HUES6 (cell line): ENCODE results near the gene GFER.
"Not testable (repeated sequence)": the region's sequence is repeated elsewhere in the genome, so short reads cannot be mapped to it uniquely, and the experiment has no call there.

ENCODE experiments used
- H3K27ac ChIP-seq: 2 replicates; pipeline ENCODE4 v1.7.0; 2013; ENCODE audit warnings: low read depth, mild to moderate bottlenecking, low read length, inconsistent platforms
- H3K27me3 ChIP-seq: 2 replicates; pipeline ENCODE4 v1.6.1; 2013; ENCODE audit warnings: low read length; ENCODE audit not compliant: control insufficient read depth, insufficient read depth
- H3K36me3 ChIP-seq: 2 replicates; pipeline ENCODE4 v1.6.1; 2013; ENCODE audit warnings: low read length; ENCODE audit not compliant: control insufficient read depth, insufficient read depth
- H3K4me1 ChIP-seq: 2 replicates; pipeline ENCODE4 v1.6.1; 2013; ENCODE audit warnings: low read length; ENCODE audit not compliant: control insufficient read depth, insufficient read depth
- H3K4me3 ChIP-seq: 2 replicates; pipeline ENCODE4 v1.5.1; 2013; ENCODE audit warnings: low read depth, low read length
- H3K9ac ChIP-seq: one replicate; pipeline ENCODE4 v1.6.1; 2013; ENCODE audit warnings: mild to moderate bottlenecking, low read length
- H3K9me3 ChIP-seq: 2 replicates; pipeline ENCODE4 v1.6.1; 2013; ENCODE audit warnings: low read depth, low read length; ENCODE audit not compliant: control insufficient read depth, insufficient read depth

GFER gene

DNA sequence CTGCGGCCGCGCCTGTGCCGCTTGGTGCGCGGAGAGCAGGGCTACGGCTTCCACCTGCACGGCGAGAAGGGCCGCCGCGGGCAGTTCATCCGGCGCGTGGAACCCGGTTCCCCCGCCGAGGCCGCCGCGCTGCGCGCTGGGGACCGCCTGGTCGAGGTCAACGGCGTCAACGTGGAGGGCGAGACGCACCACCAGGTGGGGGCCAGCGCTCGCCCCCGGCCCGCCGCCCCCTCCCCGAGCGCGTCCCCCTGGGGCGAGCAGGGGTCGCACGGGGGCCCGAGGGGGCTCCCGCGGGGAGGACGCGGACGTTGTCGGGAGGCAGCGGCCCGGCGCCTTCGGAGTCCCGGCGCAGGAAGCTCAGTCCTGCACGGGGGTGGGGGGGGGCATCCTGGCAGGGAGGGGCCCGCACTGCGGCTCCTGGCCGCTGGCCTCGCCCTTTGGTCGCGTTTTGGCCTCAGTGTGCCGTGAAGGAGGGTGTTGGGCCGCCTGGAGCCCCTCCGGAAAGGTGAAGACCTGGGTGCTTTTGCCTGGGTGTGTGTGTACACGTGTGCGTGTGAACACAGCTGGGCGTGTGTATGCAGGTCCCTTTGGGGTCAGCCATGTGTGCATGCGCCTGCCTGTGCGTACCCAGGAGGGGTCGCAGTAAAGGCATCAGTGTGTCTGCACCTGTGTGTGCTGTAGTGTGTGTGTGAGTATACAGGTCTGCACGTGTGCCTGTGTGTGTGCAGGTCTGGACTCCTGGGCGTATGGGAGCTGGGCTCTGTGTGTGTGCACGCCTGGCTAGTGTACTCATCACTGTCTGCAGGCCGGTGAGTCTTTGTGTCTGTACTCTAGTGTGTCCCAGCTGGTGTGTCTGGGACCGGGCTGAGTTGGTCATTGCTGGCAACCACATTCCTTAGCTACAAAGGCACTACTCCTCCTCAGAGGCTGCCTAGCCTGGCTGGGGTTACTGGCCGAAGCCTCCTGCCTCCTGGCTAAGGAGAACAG is 43.3 kb downstream of the GFER start:
- no peaks in the 10 kb centered on the region for H3K36me3 ChIP-seq
- H3K4me3 ChIP-seq, result peak overlapping the region; percentile 48
- peaks cover 30% of the 10 kb centered on the region for H3K27me3 ChIP-seq
- H3K9me3 ChIP-seq, result no peaks in the 10 kb centered on the region
- no peak overlapping the region for H3K27ac ChIP-seq
- H3K9ac ChIP-seq, result peak overlapping the region; percentile 45
- peaks cover 17% of the 10 kb centered on the region for H3K4me1 ChIP-seq

DNA sequence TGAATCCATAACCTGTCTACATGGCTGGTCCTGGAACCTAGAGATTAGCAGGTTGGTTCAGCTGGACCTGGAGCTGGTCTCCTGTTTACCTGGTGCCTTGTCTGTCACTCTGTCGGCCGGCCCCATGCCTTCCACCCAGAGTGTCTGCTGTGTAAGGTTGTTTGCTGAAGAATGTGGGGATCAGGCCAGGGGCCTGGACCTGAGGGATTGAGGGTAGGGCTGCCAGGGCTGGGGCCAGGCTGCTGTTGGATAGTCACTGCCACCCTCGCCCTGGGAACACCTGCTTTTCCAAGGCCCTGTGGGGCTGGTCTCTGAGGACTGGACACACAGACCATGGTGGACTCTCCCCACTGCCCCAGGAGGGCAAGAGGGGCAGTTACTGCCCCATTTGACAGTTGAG is 44.2 kb downstream of the GFER start:
- Histone ChIP-seq H3K27ac (no peak overlapping the region), H3K27me3 (peaks cover 30% of the 10 kb centered on the region), H3K9me3 (no peaks in the 10 kb centered on the region), H3K4me1 (peaks cover 17% of the 10 kb centered on the region), H3K9ac (no peak overlapping the region), H3K4me3 (no peak overlapping the region), H3K36me3 (no peaks in the 10 kb centered on the region)

DNA sequence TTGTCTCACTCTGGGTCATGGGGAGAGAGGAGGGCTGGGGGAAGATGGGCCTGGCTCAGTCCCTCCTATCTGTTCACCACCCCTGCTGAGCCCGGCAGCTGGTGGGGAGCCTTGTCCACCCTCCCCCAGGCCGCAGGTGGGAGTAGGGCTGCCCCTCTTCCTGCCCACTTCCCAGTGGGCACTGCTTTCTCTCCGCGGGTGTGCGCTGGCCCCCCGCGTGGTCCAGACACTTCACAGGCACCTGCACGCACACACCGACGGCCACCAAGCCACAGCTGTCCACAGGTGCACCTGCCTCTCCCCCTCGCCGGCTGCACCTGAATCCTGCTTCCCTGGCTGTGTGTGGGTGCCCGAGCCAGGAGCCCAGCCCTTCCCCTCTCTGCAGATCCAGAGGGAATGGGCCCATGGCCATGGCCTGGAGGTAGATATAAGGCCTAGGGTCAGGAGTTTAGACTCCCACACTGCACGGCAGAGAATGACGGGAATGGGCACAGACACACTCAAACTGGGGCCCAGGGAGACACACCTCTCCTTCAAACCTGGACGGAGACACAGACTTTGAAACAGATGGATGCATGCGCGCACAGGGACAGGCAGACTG is 44.7 kb downstream of the GFER start:
- Histone ChIP-seq H3K27me3 (peaks cover 30% of the 10 kb centered on the region), H3K27ac (no peak overlapping the region), H3K9me3 (no peaks in the 10 kb centered on the region), H3K36me3 (no peaks in the 10 kb centered on the region), H3K4me3 (no peak overlapping the region), H3K9ac (no peak overlapping the region), H3K4me1 (peaks cover 22% of the 10 kb centered on the region)

DNA sequence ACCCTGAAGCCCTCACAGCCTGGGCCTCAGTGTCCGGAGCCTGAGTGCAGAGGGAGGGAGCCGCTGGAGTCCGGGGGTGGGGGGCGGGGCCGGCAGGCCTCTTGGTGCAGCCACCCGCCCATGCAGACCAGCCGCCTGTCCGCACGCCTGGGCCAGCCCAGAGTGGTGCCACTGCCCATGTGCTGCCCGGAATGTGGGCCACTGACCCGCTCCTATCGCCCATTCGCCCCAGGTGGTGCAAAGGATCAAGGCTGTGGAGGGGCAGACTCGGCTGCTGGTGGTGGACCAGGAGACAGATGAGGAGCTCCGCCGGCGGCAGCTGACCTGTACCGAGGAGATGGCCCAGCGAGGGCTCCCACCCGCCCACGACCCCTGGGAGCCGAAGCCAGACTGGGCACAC is 45.4 kb downstream of the GFER start:
- H3K27me3 ChIP-seq, result peaks cover 24% of the 10 kb centered on the region
- H3K9me3 ChIP-seq, result no peaks in the 10 kb centered on the region
- H3K9ac ChIP-seq, result no peak overlapping the region
- H3K36me3 ChIP-seq, result no peaks in the 10 kb centered on the region
- H3K4me3 ChIP-seq, result no peak overlapping the region
- no peak overlapping the region for H3K27ac ChIP-seq
- peaks cover 20% of the 10 kb centered on the region for H3K4me1 ChIP-seq

DNA sequence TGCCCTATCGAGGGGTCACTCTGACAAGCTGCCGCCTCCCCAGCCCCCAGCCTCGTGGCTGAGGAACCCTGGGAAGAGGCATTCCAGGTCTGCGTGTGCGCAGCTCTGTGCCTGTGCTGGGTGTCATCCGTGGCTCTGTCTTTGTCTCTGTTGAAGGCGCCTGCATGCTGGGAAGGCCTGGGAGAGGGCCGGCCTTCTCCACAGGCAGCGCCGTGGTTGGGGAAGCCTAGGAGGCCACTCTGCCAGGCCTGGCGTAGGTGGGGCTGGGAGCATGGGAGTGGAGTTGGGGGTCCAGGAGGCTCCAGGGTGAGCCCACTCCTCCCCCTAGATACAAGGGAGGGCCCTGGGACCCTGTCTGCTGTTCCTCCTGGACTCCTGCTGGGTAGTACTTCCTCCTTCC is 46.0 kb downstream of the GFER start:
- no peak overlapping the region for H3K9ac ChIP-seq
- no peaks in the 10 kb centered on the region for H3K9me3 ChIP-seq
- peaks cover 20% of the 10 kb centered on the region for H3K4me1 ChIP-seq
- peaks cover 24% of the 10 kb centered on the region for H3K27me3 ChIP-seq
- H3K27ac ChIP-seq, result no peak overlapping the region
- no peaks in the 10 kb centered on the region for H3K36me3 ChIP-seq
- H3K4me3 ChIP-seq, result no peak overlapping the region

DNA sequence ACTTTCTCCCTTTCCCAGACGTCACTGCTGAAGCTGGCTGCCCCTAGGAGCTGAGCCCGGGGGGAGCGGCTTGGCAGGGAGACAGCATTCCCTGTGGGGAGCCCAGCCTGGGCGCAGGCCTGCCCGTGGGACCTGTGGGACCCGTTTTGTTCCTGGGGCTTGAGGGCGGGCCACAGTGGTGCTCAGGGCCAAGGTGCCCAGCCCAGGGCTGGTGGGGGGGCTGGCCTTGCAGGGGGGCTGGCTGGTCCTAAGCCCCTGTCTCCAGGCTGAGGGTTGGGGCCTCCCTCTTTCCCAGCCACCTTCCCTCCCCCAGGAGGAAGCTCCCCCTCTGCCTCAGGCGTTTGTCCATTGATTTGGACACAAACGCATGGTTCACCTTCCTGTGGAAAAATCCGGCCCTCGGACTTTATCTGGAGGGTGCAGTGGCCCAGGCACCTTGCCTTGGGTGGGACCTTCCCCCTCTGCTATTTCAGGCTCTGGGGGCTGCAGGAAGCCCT is 47.1 kb downstream of the GFER start:
- Histone ChIP-seq H3K27ac (no peak overlapping the region), H3K27me3 (peaks cover 17% of the 10 kb centered on the region), H3K4me3 (no peak overlapping the region), H3K36me3 (no peaks in the 10 kb centered on the region), H3K4me1 (peaks cover 26% of the 10 kb centered on the region), H3K9ac (no peak overlapping the region), H3K9me3 (no peaks in the 10 kb centered on the region)

DNA sequence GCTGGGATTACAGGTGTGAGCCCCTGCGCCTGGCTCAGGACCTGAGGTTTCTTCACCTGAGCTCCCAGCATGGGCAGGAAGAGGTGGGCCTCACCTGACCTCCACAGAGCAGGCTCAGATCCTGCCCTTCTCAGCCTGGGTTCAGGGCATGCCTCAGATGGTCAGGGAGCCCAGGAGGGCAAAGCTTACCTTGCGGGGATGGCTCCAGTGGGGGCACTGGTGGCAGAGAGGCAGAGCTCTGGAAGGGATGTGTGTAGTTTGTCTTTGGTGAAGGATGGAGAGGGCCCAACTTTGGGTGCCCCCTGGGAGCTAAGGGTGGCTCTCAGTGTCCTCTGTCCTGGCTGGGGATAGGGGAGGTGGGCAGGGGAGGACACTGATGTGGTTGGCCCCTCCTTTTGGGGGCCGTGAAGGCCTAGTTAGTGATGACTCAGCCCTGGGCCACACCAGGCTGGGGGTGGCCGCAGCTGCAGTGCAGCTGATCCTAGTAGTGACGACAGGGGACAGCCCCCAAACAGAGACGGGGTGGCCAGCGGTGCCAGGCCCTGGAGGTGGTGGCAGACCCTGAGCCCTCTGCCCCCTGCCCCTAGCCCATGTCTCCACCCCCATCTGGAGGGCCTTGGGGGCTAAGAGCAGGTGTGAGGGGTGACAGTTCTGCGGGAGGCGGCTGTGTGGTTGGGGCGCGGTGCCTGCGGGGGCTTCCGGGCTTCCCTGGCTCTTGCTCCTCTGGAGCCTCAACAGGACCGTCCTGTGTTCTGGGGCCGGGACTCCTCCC is 48.5 kb downstream of the GFER start:
- H3K36me3 ChIP-seq, result peaks cover 6% of the 10 kb centered on the region; the same call in 1 of the 2 replicates
- H3K27ac ChIP-seq, result no peak overlapping the region
- peaks cover 9% of the 10 kb centered on the region for H3K27me3 ChIP-seq
- H3K9ac ChIP-seq, result no peak overlapping the region
- no peak overlapping the region for H3K4me3 ChIP-seq
- H3K4me1 ChIP-seq, result peaks cover 22% of the 10 kb centered on the region; the same call in 1 of the 2 replicates
- no peaks in the 10 kb centered on the region for H3K9me3 ChIP-seq

DNA sequence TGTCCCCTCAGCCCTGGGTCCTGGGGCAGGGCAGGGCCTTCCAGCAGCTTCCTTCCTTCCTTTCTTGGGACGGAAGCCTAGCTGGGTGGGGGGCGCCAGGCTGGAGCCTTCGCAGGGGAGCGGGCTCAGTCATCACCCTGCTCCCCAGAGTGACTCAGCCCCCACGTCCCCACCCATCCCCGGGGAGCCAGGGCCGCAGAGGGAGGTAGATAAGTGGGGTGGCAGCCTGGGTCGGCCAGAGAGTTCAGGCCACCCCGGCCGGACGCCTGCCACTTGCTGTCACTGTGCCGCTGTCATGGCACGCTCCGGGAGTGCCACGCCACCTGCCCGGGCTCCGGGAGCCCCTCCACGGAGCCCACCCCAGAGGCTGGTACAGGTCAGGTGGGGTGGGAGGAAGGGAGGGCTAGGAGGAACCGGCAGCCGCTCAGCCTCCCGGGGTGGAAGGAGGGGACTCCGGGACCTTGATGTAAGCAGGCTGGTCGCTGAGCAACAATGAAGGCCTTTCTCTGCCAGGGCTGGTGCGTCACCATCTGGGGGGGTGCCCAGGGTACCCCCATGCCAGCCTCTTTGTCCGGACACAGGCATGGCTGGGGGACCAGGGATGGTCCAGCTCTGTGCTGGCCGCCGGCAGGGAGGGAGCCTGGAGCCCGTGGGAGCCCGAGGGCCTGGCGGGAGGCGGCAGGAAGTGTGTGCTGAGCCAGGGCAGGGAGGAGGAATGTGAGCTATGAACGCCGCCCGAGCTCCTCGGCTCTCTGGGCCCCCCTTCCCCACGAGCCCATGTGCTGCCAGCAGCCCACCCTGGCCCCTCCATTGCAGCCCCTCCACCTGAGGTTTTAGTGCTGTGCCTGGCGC is 49.3 kb downstream of the GFER start:
- peaks cover 9% of the 10 kb centered on the region for H3K36me3 ChIP-seq
- peaks cover 20% of the 10 kb centered on the region; the same call in 1 of the 2 replicates for H3K4me1 ChIP-seq
- no peak overlapping the region for H3K9ac ChIP-seq
- no peak overlapping the region for H3K4me3 ChIP-seq
- no peak overlapping the region for H3K27ac ChIP-seq
- no peaks in the 10 kb centered on the region for H3K9me3 ChIP-seq
- H3K27me3 ChIP-seq, result peaks cover under 1% of the 10 kb centered on the region; the same call in 1 of the 2 replicates

DNA sequence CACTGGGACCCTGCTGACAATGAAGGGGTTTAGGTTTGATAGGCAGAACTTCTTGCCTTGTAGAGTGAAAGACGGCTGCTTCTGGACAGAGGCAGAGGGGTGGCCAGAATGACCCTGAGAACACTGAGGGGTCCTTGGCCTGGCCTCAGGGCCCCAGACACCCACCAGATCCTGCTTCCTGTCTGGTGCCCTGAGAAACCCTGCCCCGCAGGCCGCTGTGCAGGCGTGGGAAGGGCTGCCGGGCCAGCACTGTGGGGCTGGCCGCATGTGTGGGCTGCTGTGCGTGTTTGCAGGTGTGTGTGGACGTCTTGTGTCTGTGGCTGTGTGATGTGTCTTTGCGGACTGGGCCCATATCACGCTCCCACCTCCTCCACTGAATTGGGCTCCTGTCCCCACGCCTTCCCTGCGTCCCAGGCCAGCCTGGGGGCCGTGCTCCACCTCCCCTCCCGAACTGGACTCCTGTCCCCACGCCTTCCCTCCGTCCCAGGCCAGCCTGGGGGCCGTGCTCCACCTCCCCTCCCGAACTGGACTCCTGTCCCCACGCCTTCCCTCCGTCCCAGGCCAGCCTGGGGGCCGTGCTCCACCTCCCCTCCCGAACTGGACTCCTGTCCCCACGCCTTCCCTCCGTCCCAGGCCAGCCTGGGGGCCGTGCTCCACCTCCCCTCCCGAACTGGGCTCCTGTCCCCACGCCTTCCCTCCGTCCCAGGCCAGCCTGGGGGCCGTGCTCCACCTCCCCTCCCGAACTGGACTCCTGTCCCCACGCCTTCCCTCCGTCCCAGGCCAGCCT is 50.1 kb downstream of the GFER start:
- H3K4me1 ChIP-seq, result peaks cover 22% of the 10 kb centered on the region; the same call in 1 of the 2 replicates
- H3K9ac ChIP-seq, H3K27ac ChIP-seq, H3K27me3 ChIP-seq, H3K9me3 ChIP-seq, H3K4me3 ChIP-seq, H3K36me3 ChIP-seq: not testable (repeated sequence)
